Vagina (tissue), 2 donors: ENCODE results near the gene MT3.

Source experiments
- POLR2A ChIP-seq, 2 donors: fragments of 450-650 bp; IDR thresholded peaks; one replicate each; pipeline ENCODE4 v1.6.1; 2017; ENCODE audit warnings: antibody characterized with exemption in 2 of 2, mild to moderate bottlenecking in 2 of 2, moderate library complexity in 2 of 2
- TF ChIP-seq, protein P1 (sequence below), 3 experiments: fragments of 450-650 bp in 2 of 3; fragments of 200-600 bp in 1 of 3; sonication (generic) in 1 of 3; IDR thresholded peaks; one replicate each; pipeline ENCODE4 v1.5.1; 2017 to 2019; ENCODE audit warnings: antibody characterized with exemption in 3 of 3, mild to moderate bottlenecking in 2 of 3, moderate library complexity in 2 of 3

GRCh38 chr16:56610609-56611111 lies 21.3 kb downstream of the MT3 start:
- TF ChIP-seq, protein P1, sequence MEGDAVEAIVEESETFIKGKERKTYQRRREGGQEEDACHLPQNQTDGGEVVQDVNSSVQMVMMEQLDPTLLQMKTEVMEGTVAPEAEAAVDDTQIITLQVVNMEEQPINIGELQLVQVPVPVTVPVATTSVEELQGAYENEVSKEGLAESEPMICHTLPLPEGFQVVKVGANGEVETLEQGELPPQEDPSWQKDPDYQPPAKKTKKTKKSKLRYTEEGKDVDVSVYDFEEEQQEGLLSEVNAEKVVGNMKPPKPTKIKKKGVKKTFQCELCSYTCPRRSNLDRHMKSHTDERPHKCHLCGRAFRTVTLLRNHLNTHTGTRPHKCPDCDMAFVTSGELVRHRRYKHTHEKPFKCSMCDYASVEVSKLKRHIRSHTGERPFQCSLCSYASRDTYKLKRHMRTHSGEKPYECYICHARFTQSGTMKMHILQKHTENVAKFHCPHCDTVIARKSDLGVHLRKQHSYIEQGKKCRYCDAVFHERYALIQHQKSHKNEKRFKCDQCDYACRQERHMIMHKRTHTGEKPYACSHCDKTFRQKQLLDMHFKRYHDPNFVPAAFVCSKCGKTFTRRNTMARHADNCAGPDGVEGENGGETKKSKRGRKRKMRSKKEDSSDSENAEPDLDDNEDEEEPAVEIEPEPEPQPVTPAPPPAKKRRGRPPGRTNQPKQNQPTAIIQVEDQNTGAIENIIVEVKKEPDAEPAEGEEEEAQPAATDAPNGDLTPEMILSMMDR (IDR thresholded peaks at IDR 0.05): no peak
- TF ChIP-seq POLR2A (IDR thresholded peaks at IDR 0.05): no peak
